Renal cortex interstitium (tissue), 11 donors: Measurements from ENCODE around the gene DCLRE1C. TPM values are rescaled to one million over a fixed set of nuclear protein-coding genes. Genes with fewer than 3 reads are reported as not detected.
"Not testable (repeated sequence)": the region's sequence is repeated elsewhere in the genome, so short reads cannot be mapped to it uniquely, and the experiment has no call there.

Experiments
- DNase-seq, 11 donors: peaks; one replicate each; pipeline ENCODE4 v3.0.0-alpha.2; 2013; ENCODE audit warnings: low read depth in 9 of 11, low spot score in 4 of 11; ENCODE audit errors: extremely low read depth in 1 of 11
- polyA plus RNA-seq, 3 donors: library from polyadenylated mRNA; unstranded; fragments of 120-200 nt; gene quantifications; one replicate each; pipeline ENCODE4 v1.2.1, GENCODE V29; 2013; ENCODE audit not compliant: insufficient read length in 3 of 3

DCLRE1C gene
- polyA plus RNA-seq, 3 donors, result 15.2 to 19.7 (median 17.0) TPM

DNA sequence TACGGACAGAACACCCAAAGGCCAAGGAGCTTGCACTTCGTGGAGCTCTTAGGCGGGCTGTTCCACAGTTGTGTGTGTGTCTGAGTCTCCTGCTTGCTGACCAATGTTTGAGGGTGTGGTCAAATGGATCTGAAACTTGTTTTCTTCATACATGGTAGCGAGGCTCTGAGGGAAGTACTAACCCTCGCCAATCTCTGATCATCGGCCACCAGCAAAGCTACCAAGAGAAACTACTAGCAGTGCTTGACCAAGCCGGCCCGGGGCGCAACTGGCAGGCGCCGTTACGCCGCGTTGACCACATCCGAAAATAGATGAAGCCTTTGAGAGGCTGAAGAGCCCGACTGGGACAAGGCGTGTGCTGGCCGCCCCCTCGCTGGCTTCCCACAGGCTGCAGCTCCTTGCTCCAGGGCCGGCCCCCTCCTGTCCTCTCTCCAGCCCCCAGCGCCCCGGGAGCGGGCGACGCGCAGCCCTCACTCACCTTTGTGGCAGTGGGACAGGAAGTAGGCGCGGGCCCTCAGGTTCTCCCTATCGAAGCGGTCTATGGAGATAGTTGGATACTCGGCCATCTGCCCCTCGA lies 384 bp downstream of the DCLRE1C start:
- peak in 6 of 11 donors; percentile 12 to 41 (median 20) for DNase-seq

DNA sequence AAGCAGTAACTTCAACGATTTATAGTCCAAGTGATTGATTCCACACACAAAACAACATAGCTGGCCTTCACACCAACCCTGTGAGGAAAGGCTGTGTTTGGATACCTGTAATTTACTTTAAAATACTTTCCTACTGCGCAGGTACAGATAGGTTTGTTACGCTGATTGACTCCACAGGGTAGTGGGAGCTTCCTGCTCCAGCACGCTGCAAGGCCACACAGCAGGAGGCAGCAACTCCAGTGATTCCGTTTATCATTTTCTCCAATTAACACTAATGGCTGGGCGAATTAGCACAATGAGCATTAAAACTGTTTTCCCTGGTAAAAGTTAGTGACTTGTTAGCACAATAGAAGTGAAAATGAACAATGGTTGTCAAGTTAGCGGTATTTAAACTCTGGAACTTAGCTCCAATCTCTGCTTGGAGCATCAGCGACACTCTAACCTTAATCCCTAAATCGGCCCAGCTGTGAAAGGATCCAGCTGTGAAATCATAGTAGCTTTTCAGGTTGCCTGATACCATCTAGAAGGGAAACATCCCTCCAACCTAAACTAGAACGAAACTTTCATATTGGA lies 959 bp downstream of the DCLRE1C start:
- DNase-seq, result peak in 6 of 11 donors; percentile 3 to 22 (median 8)

DNA sequence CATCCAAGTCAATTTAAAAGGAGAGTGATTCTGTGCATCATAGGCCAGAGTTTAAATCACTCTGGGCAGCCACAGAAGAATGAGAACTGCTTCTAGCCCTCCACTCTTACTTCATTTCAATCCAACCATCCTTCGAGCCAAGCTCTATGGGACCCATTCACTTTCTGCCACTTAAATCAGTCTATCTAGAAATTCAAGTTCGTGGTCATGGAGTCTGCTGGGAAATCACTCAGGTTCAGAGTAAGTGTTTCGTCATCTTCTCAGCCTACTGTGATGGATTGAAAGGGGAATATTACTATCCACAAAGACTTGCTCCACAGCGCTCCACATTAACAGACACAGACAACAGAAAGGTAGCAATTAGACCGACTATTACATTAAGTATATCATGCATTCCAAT lies 4.6 kb downstream of the DCLRE1C start:
- no peak for DNase-seq

- DNase-seq, result no peak
These were observed 6.6 kb downstream of the DCLRE1C start for GRCh38 chr10:14947268-14947667.

DNA sequence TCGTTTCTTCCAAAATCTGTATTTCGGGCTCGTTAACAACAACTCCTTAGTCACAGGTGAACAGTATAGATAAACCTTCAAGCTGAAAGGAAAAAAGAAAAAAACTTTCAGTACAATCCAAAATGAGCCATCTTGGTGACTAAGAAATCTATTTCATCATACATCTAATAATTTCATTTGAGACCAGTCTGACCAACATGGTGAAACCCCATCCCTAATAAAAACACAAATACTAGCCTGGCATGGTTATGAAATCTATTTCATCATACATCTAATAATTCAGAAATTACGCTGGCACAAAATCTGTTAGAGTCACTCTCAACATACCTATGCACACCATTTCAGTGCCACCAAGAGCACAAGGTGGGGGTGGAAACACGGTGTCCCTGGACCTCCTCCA lies 8.8 kb downstream of the DCLRE1C start:
- DNase-seq, result no peak

DNA sequence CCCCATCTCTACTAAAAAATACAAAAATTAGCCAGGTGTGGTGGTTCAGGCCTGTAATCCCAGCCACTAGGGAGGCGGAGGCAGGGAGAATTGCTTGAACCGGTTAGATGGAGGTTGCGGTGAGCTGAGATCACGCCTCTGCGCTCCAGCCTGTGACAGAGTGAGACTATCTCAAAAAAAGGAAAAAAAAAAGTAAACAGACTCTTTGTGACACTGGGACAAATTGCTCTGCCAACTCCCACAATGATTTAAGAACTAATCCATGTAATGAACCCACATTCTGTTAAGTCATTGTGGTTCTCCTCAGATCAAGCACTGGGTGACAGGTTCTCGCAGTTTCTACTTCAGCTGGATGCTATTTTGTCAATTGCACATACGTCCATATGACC lies 11.0 kb downstream of the DCLRE1C start:
- not testable (repeated sequence) for DNase-seq

DNA sequence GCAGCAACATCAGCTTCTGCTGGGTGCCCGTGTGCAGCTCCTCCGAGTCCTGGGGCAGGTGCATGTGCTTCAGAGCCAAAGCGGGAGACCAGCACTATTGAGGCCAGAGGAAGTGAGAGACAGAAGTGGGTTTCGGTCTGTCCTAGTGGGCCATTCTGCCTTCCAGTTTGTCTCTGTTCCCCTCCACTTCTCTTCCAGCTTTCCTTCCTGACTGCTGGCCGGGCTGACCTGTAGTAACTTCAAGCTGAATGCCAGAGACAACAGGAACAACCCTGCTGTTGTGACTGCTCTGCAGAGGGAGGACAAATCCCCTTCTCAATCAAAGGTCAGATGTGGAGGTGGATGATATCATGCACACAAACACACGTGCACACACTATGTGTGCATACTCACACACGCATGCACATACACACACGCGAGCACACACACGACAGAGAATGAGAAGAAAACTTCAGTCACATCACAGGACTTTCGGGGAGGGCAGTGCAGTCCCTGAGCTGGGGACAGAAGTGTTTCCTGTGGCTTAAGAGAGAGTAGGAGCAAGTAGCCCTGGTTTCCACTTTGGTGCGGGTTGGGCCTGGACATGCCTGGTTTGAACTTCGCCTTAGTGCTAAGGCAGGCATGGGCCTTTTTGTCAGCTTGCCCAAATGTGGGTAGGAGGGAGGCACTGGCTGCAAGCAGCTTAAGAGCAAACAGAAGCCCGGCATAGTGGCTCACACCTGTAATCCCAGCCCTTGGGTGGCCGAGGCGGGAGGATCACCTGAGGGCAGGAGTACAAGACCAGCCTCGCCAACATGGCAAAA lies 11.5 kb downstream of the DCLRE1C start:
- DNase-seq, result not testable (repeated sequence)

DNA sequence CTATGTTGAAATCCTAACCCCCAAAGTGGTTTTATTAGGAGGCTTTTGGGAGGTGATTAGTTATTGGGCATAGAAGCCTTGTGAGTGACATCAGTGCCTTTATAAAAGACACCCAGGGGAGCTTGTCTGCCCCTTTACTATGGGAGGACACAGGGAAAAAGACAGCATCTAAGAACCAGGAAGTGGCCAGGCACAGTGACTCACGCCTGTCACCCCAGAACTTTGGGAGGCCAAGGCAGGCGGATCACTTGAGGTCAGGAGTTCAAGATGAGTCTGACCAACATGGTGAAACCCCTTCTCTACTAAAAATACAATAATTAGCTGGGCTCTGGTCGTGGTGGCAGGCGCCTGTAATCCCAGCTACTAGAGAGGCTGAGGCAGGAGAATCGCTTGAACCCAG lies 14.9 kb downstream of the DCLRE1C start:
- not testable (repeated sequence) for DNase-seq

- no peak for DNase-seq
These were observed 17.3 kb downstream of the DCLRE1C start for GRCh38 chr10:14936584-14936983.

DNA sequence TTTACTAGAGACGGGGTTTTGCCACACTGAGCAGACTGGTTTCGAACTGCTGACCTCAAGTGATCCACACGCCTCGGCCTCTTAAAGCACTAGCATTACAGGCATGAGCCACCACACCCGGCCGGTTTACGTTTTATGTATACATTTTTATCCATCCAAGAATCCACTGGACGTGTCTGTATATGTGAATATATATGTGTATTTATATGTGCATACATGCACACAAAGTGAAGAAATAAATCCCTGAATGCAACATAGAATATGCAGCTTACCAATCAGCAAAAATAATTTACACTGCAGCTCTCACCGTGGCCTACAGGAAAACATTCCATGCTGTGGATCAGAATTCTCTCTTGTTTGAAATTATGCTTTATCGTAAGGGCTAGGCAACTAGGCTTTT lies 23.3 kb downstream of the DCLRE1C start:
- no peak for DNase-seq

DNA sequence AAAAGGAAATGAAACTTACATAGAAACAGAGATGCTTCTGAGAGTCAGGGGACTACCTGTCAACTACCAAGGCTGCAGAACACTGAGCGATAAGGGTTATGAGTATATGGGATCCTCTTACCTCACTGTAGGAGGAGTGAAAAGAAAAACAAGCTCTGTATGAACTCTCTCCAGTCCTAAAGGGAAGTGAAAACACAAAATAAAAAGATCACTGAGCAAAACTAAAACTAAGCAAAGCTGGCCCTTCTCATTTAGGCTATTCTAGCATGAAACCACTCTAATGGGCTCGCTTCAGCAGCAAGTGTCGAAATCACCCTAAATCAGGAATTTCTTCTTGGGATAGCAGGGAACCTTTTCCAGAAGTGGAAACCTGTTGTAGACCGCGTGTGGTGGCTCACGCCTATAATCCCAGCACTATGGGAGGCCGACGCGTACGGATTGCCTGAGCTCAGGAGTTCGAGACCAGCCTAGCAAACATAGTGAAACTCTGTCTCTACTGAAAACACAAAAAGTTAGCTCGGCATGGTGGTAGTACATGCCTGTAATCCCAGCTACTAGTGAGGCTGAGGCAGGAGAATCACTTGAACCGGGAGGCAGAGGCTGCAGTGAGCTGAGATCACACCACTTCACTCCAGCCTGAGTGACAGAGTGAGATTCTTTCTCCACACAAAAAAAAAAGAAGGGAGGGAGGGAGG lies 27.0 kb downstream of the DCLRE1C start:
- no peak for DNase-seq

- no peak for DNase-seq
These were observed 27.8 kb downstream of the DCLRE1C start for GRCh38 chr10:14926061-14926470.

DNA sequence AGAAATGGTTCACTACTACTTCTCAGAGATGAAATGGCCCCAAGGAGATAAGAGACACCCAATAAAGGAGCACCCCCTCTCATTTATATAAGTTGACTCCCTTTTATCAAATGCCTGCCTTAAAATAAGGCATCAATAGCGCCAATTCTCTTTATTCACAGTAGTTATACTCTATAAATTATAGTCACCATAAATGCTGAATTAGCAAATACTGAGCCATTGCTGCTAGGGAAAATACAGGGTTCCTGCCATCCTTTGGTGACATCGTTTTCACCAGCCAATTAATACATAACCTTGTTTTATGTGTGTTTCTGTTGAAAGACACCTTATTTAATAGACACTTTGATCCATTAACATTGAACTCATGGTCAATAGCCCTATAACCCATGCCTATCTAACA lies 28.6 kb downstream of the DCLRE1C start:
- DNase-seq, result no peak

DNA sequence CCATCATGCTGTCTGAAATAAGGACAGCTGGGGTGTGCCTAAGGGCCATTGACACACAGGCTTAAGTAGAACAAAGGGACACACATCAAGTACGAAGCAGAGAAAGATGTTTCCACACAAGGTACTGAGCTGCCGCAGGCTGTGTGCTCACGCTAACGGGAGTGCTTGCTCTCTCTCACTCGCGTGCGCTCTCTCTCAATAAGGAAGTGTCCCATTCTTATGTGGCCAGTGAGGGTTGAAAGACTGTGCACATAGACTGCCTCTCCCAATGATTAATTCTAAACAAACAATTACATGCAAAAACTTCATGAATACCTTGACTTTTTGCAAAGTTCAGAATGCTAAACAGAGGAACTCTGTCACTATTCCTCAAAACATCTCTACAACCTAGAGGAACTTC lies 29.9 kb downstream of the DCLRE1C start:
- no peak for DNase-seq

- DNase-seq, result no peak
These were observed 34.9 kb downstream of the DCLRE1C start for GRCh38 chr10:14918964-14919363.

GRCh38 chr10:14917827-14918226 lies 36.1 kb downstream of the DCLRE1C start:
- no peak for DNase-seq

- no peak for DNase-seq
These were observed 37.3 kb downstream of the DCLRE1C start for GRCh38 chr10:14916600-14916999.

DNA sequence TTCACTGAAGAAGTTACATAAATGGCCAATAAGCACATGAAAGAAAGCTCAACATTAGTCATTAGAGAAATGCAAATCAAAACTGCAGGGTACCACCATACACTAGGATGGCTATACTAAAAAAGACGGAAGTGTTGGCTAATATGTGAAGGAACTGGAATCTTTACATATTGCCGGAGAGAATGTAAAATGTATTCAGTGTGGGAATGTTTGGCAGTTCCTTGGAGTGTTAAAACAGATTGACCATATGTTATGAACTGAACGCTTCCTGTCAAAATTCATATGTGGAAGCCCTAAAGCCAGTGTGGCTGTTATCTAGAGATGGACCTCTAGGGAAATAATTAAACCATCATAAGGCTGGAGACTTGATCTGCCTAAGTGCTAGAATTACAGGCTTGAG lies 42.1 kb downstream of the DCLRE1C start:
- DNase-seq, result no peak

GRCh38 chr10:14910953-14911352 lies 42.9 kb downstream of the DCLRE1C start:
- DNase-seq, result no peak

DNA sequence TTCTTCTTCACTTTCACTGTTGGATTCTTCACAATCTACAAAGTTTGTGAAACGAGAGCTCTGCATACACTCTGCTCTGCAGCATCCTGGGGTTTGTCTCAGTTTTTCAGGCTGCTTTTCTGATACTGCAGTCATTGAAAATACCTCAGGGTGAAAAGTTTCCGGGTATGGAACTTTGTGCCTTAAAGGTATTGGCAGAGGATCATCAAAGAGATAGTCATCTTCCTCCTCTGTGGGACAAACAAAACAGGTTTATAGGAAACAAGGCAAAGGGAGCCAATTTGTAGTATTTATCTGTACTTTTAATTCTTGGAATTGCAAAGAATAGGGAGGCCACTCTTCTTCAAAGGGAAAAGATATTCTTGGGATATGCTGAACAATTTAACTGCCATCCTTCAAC lies 44.8 kb downstream of the DCLRE1C start:
- DNase-seq, result no peak
